ENCODE measurements around the gene IQCF2.
"Not testable (repeated sequence)": the region's sequence is repeated elsewhere in the genome, so short reads cannot be mapped to it uniquely, and the experiment has no call there.

The IQCF2 gene

DNA sequence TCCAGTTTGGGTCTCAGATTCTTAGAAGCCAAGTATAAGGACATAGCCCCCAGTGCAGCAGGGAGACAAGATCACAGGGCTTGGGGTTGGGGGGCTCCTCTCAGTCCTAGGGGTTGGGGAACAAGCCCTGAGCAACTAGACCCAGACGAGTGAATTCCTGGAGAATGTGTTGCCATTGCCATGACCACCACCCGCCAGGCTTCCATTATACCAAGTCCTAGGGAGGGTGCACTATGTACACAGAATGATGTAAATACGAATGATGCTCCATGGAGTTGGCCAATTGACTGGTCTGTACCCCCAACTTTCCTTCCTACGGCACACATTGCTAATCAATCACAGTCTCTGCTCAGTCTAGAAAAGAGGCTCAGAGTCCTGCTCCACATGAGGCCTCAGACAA, 33.0 kb downstream of the IQCF2 start:
- Histone ChIP-seq H3K27me3 (ENCODE audit: low read depth) (peaks cover 16% of the 10 kb centered on the region), H3K4me3 (no peak overlapping the region), H3K4me1 (no peaks in the 10 kb centered on the region), H3K9me3 (no peaks in the 10 kb centered on the region), H3K36me3 (replicated peaks) (no peaks in the 10 kb centered on the region)
- DNase-seq (ENCODE audit: low spot score in 2 of 2) = no peak
- in situ Hi-C loops (cut with MboI; ENCODE audit: low sequenced_read_pairs) = no loop called here

DNA sequence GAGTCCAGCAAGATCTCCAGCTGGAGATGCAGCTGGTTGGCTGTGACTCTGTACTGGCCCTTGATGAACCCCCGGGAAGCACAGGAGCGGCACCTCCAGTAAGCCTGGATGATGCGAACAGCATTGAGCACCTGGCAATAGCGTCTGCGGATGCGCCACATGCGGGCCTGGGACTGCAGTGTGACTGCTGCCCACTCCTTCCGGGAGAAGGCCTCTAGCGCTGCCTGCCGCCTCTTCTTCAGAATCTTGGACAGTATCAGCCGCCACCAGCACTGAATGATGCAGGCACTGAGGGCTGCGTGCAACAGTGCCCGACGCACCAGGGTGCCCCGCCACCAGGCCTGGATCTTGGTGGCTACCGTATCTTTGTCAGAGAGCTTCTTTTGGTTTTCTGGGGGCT, 33.5 kb downstream of the IQCF2 start:
- DNase-seq (ENCODE audit: low spot score in 2 of 2) = no peak
- H3K36me3 ChIP-seq (replicated peaks) = no peaks in the 10 kb centered on the region
- no peaks in the 10 kb centered on the region for H3K4me1 ChIP-seq
- H3K4me3 ChIP-seq = no peak overlapping the region
- H3K9me3 ChIP-seq = no peaks in the 10 kb centered on the region
- peaks cover 19% of the 10 kb centered on the region for H3K27me3 ChIP-seq (ENCODE audit: low read depth)
- in situ Hi-C loops (cut with MboI; ENCODE audit: low sequenced_read_pairs) = no loop called here

DNA sequence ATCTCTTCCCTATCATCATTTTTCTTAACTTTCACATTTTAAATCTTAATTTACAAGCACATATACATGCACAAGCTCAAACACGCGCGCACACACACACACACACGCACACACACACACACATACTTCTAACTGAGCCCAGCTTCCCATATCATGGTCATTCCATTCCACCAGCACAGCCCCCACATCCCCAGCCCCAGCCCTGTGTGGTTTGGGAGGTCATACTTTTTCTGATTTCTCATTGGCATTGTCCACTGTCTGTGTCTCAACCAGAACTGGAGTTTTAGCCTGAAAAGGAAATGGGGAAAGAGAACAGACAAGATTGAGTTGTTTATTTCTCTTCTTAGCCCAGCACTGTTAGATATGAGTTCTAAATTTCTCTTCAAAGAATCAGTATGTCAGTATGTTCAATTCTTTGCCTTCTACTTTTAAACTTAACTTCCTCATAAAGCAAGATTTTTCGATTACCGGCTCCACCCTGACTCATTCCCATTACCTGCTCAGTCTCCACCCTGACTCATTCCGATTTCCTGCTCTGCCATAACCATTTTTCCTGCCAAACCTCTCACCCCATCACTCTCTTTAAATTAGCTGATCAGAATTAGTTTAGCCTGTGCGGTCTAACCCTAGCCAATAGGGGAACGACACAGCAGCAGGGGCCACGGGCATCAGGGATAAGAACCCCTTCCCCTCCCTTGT, 35.3 kb downstream of the IQCF2 start:
- Histone ChIP-seq H3K4me1 (no peaks in the 10 kb centered on the region), H3K4me3 (no peak overlapping the region)

DNA sequence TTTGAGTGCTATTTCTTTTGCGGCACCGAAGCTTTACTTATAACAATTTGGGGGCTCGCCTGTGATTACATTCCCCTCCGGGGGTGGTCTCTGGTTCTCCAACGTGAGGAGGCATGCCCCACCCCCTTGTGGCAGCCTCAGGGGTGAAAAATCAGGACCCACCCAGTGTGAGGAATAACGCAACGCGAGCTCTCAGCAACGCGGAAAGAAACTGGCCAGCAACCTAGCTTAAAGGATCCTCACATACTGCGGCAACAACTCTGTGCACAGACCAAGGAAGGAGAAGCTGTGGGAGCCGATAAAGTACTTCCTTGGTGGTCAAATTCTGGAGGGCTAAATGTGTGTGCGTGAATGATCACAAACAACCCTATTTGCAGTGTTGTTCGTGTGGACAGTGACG, 36.0 kb downstream of the IQCF2 start:
- H3K36me3 ChIP-seq (replicated peaks) = no peaks in the 10 kb centered on the region
- in situ Hi-C loops (cut with MboI; ENCODE audit: low sequenced_read_pairs) = no loop called here
- DNase-seq (ENCODE audit: low spot score in 2 of 2) = no peak
- H3K27me3 ChIP-seq (ENCODE audit: low read depth) = peaks cover 22% of the 10 kb centered on the region
- H3K4me3 ChIP-seq = no peak overlapping the region
- H3K4me1 ChIP-seq = no peaks in the 10 kb centered on the region
- no peaks in the 10 kb centered on the region for H3K9me3 ChIP-seq

More for the DNA sequence above, 35.3 kb downstream of the IQCF2 start:
- in situ Hi-C loops (cut with MboI; ENCODE audit: low sequenced_read_pairs) = no loop called here
- H3K27me3 ChIP-seq (ENCODE audit: low read depth) = peaks cover 22% of the 10 kb centered on the region
- no peak for DNase-seq (ENCODE audit: low spot score in 2 of 2)
- H3K9me3 ChIP-seq = no peaks in the 10 kb centered on the region
- no peaks in the 10 kb centered on the region for H3K36me3 ChIP-seq (replicated peaks)

DNA sequence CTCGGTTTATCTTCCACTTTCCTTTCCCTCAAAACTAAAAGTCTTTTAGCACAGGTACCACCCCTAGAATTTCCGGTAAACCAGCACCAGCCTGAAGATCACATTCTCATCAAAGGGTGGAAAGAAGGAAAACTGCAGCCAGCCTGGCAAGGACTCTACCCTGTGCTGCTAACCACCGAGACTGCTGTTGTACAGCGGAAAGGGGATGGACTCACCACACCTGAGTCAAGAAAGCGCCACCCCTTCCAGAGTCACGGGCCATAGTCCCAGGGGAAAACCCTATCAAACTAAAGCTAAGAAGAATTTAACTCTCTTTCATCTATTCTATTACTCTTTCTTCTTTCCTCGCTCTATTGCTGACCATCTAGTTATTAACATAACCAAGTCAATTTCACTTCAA, 38.6 kb downstream of the IQCF2 start:
- peaks cover 22% of the 10 kb centered on the region for H3K27me3 ChIP-seq (ENCODE audit: low read depth)
- H3K4me1 ChIP-seq; H3K4me3 ChIP-seq; H3K9me3 ChIP-seq; DNase-seq (ENCODE audit: low spot score in 2 of 2); in situ Hi-C loops (cut with MboI; ENCODE audit: low sequenced_read_pairs); H3K36me3 ChIP-seq (replicated peaks): not testable (repeated sequence)

DNA sequence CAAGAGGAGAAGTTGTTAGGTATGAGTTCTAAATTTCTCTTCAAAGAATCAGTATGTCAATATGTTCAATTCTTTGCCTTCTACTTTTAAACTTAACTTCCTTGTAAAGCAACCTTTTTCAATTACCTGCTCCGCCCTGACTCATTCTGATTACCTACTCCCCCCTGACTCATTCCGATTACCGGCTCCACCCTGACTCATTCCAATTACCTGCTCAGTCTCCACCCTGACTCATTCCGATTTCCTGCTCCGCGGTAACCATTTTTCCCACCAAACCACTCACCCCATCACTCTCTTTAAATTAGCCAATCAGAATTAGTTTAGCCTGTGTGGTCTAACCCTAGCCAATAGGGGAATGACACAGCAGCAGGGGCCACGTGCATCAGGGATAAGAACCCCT, 40.9 kb downstream of the IQCF2 start:
- H3K4me3 ChIP-seq; in situ Hi-C loops (cut with MboI; ENCODE audit: low sequenced_read_pairs); H3K9me3 ChIP-seq; H3K36me3 ChIP-seq (replicated peaks); H3K4me1 ChIP-seq; DNase-seq (ENCODE audit: low spot score in 2 of 2): not testable (repeated sequence)
- peaks cover 22% of the 10 kb centered on the region for H3K27me3 ChIP-seq (ENCODE audit: low read depth)

DNA sequence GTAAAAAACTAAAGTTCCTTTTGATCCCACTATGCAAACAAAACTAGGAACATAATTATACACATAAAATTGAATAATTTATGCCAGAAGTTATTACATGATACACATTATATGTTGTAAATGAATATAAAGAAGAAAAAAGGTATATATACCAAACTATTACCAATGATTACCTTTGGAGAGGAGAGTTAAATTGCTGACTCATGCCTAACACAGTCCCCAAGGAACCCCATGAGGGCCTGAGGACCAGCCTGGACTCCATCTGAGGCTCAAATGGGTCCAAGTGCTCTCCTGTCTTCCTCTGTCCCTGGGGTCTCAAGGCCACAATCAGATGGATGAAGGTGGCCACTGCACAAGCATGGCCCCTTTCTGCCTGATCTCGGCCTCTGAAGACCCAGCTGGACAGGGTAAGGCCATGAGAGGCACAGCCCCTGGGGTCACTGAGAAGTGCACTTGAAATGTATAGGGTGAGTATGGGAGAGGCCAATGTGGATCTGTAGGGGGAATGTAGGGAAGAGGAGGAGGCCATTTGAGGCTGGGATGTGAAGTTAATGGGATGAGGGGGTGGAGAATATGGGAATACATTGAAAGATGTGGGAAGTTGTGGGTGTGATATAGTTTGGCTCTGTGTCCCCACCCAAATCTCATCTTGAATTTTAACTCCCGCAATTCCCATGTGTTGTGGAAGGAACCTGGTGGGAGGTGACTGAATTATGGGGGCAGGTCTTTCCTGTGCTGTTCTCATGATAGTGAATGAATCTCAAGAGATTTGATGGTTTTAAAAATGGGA, 42.8 kb downstream of the IQCF2 start:
- in situ Hi-C loops (cut with MboI; ENCODE audit: low sequenced_read_pairs) = no loop called here
- H3K9me3 ChIP-seq = no peaks in the 10 kb centered on the region
- peaks cover 8% of the 10 kb centered on the region for H3K27me3 ChIP-seq (ENCODE audit: low read depth)
- no peaks in the 10 kb centered on the region for H3K4me1 ChIP-seq
- no peak for DNase-seq (ENCODE audit: low spot score in 2 of 2)
- H3K36me3 ChIP-seq (replicated peaks) = no peaks in the 10 kb centered on the region
- H3K4me3 ChIP-seq = no peak overlapping the region

DNA sequence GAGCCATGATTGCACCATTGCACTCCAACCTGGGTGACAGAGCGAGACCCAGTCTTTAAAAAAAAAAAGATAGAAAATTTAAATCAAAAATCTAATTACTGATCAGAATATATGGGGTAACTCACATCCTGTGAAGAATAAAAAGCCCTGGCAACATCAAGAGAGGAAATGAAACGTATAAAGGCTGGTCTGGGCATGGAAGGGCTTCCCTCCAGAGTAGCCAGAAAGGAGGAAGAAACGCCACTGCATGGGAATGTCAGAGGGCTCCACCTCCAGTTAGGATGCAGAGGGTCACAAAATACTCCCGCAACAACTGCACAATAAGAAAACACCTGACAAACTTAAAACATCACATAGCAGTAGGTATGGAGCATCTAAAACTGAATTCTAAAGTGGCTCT, 46.6 kb downstream of the IQCF2 start:
- H3K36me3 ChIP-seq (replicated peaks) = no peaks in the 10 kb centered on the region
- no peaks in the 10 kb centered on the region for H3K4me1 ChIP-seq
- in situ Hi-C loops (cut with MboI; ENCODE audit: low sequenced_read_pairs) = no loop called here
- no peaks in the 10 kb centered on the region for H3K27me3 ChIP-seq (ENCODE audit: low read depth)
- no peak for DNase-seq (ENCODE audit: low spot score in 2 of 2)
- no peak overlapping the region for H3K4me3 ChIP-seq
- H3K9me3 ChIP-seq = no peaks in the 10 kb centered on the region

Data from HAP-1 (cell line).